HepG2 (cell line): ENCODE data around the gene DHX57. TPM values are rescaled to one million over a fixed set of nuclear protein-coding genes. Genes with fewer than 3 reads are reported as not detected.

Experiments
- FOSL2 ChIP-seq: sonication (generic); formaldehyde crosslinking; IDR thresholded peaks from 2 replicates; pipeline ENCODE4 v1.4.0; 2020; ENCODE audit warnings: missing genetic modification reagents
- FOXP4 ChIP-seq: sonication (generic); formaldehyde crosslinking; IDR thresholded peaks from 2 replicates; pipeline ENCODE4 v1.4.0; 2020; ENCODE audit warnings: missing genetic modification reagents
- LCORL ChIP-seq, 2 experiments: fragments of 450-650 bp in 1 of 2; sonication (generic) in 1 of 2; formaldehyde crosslinking in 1 of 2; IDR thresholded peaks; 2 replicates each; pipeline versions ENCODE4 v1.5.0 to v1.6.1; 2017 to 2020; ENCODE audit warnings: antibody characterized with exemption in 1 of 2, missing genetic modification reagents in 1 of 2
- SYNCRIP ChIP-seq: fragments of 200-400 bp; formaldehyde crosslinking; IDR thresholded peaks from 2 replicates; pipeline ENCODE4 v1.6.1; 2018; ENCODE audit warnings: mild to moderate bottlenecking, low read depth, low read length; ENCODE audit not compliant: insufficient read depth
- TCF7L2 ChIP-seq: IDR thresholded peaks from 2 replicates; pipeline ENCODE4 v1.6.1; 2011; ENCODE audit warnings: mild to moderate bottlenecking, low read depth, low read length, moderate library complexity
- TSC22D2 ChIP-seq: sonication (generic); formaldehyde crosslinking; IDR thresholded peaks from 2 replicates; pipeline ENCODE4 v1.5.1; 2020; ENCODE audit warnings: missing genetic modification reagents, mild to moderate bottlenecking, borderline replicate concordance
- ZBTB39 ChIP-seq: sonication (generic); formaldehyde crosslinking; IDR thresholded peaks from 2 replicates; pipeline ENCODE4 v1.5.0; 2020; ENCODE audit warnings: missing genetic modification reagents
- ZNF407 ChIP-seq: sonication (generic); formaldehyde crosslinking; IDR thresholded peaks from one replicate; pipeline ENCODE4 v1.5.1; 2020; ENCODE audit warnings: mild to moderate bottlenecking, missing genetic modification reagents; ENCODE audit errors: not compliant biosample characterization
- ZNF616 ChIP-seq: sonication (generic); formaldehyde crosslinking; IDR thresholded peaks from 2 replicates; pipeline ENCODE4 v1.5.0; 2020; ENCODE audit warnings: low read depth, mild to moderate bottlenecking, missing genetic modification reagents
- polyA plus RNA-seq, 8 experiments: library from polyadenylated mRNA; depleted of rRNA in 3 of 8; stranded (reverse) in 7 of 8; unstranded in 1 of 8; fragments of >200 nt; fragmentation: Illumina TruSeq in 4 of 8; extraction: Trizol in 4 of 8; gene quantifications; 2 replicates each; pipeline versions ENCODE4 v1.2.1 to v1.2.3, GENCODE V29; 2011 to 2016; ENCODE audit warnings: low read depth in 4 of 8, missing spikeins in 1 of 8, mixed read lengths in 1 of 8; ENCODE audit not compliant: insufficient read depth in 1 of 8
- total RNA-seq, 5 experiments: library from RNA; depleted of rRNA; stranded (reverse); fragments of >200 nt; fragmentation: Illumina TruSeq; extraction: Trizol; gene quantifications; 2 replicates each; pipeline ENCODE4 v1.2.3, GENCODE V29; 2016; ENCODE audit warnings: low read depth in 1 of 5
- TF ChIP-seq, protein P1 (sequence below): sonication (generic); formaldehyde crosslinking; IDR thresholded peaks from 2 replicates; pipeline ENCODE4 v1.8.0; 2022; ENCODE audit warnings: missing genetic modification reagents, mild to moderate bottlenecking, borderline replicate concordance

Gene DHX57
- total and polyA plus RNA-seq, 2 of the 13 experiments (the other 11 are each of a cell fraction or from before 2014, with no cell fraction given): 9.2 to 24.2 TPM

DNA sequence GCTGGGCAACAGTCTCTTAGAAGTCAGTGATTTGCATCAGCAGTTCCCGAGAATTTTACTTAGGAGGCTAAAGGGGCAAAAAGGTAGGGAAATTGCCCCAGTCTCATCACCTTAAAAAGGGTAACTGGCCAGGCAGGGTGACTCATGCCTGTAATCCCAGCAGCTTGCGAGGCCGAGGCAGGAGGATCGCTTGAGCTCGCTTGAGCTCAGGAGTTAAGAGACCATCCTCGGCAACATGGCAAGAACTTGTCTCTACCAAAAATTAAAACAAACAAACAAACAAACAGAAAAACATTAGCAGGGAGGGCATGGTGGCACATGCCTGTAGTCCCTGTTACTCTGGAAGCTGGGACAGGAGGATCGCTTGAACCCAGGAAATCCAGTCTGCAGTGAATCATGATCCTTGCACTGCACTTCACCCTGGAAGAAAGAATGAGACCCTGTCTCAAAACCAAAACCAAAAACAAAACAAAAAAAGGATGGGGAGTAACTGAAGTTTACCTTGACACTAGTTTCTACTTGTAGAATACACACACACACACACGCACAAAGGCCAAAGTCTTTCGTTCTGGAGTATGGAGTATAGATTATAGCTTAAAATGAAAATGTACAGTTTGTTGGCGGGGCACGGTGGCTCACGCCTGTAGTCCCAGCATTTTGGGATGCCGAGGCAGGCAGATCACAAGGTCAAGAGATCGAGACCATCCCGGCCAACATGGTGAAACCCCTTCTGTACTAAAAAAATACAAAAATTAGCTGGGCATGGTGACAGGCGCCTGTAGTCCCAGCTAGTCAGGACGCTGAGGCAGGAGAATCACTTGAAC lies 100.4 kb downstream of the DHX57 start (continued):
- TF ChIP-seq ZBTB39 (no peak), TCF7L2 (no peak), SYNCRIP (no peak), TSC22D2 (CRISPR knock-in tag) (no peak), FOSL2 (CRISPR knock-in tag) (peak; percentile 92), ZNF407 (no peak), ZNF616 (no peak), LCORL (IDR thresholded peaks at IDR 0.05) (peak; percentile 58; the same call in 1 of the 2 replicates), LCORL (CRISPR knock-in tag; IDR thresholded peaks at IDR 0.05) (no peak; the same call in 1 of the 2 replicates), FOXP4 (0 out of 2 replicates have a peak, but pooled peaks have one; percentile 10)
- TF ChIP-seq, protein P1, sequence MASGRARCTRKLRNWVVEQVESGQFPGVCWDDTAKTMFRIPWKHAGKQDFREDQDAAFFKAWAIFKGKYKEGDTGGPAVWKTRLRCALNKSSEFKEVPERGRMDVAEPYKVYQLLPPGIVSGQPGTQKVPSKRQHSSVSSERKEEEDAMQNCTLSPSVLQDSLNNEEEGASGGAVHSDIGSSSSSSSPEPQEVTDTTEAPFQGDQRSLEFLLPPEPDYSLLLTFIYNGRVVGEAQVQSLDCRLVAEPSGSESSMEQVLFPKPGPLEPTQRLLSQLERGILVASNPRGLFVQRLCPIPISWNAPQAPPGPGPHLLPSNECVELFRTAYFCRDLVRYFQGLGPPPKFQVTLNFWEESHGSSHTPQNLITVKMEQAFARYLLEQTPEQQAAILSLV (CRISPR knock-in tag): no peak
